ENCODE measurements around the gene SALL3. TPM values are rescaled to one million over a fixed set of nuclear protein-coding genes. Genes with fewer than 3 reads are reported as not detected.

The SALL3 gene
- total RNA-seq, result under 0.01 and 0.19 TPM in 2 replicates

DNA sequence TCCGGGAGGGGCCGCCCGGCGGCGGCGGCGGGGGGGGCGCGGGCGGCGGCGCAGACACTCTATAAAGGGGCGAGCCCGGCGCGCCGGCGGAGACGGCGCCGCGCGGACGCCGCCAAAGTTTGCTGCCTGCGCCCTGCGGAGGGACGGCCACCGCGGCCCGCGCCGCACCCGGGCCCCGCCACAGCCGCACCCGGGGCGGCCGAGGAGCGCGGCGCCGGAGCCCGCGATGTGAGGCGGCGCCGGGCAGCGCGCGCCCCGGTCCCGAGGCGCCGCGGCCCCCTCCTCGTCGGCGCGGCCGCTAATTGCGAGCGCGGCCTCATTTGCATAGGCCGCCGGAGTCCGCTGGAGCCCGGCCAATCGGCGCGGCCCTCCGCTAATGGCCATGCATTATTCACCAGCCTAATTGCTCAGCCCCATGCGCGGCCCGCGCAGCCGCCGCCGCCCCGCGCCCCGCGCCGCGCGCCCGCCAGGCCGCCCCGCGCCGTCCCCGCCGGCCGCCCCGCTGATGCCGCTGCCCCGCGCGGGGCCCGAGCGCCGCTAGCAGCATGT lies at the start of gene SALL3:
Gene SALL3 (plus strand): TSS at position 89 of the 549 bp plus-strand sequence. CDS start 457 bp downstream, at position 546.

Other genes with a start within 250 kb of the SALL3 start
- 14.8 and 24.5 TPM in 2 replicates for gene ATP9B, start 89.6 kb downstream of the SALL3 start, total RNA-seq